K562 (cell line): ENCODE data around the gene NUP210. TPM values are rescaled to one million over a fixed set of nuclear protein-coding genes. Genes with fewer than 3 reads are reported as not detected.

Source experiments
- ATAC-seq: fragments of 200-7000 bp; cut with Tn5 transposase; 3 replicates; pipeline ENCODE4 v1.9.1; 2020; ENCODE audit warnings: moderate library complexity
- BruUV-seq: library from RNA; stranded (reverse); fragments of 400-500 nt; replicated peaks from 2 replicates; lab custom pipeline; 2021; lab: Mats Ljungman, UMichigan
- CTCF ChIA-PET: fragments of 300-600 bp; formaldehyde crosslinking; extraction: SDS; loops from one replicate; lab custom pipeline; 2021; ENCODE audit warnings: low intra/inter-chr PET ratio; lab: Yijun Ruan, JAX
- POLR2A ChIA-PET: fragments of 300-600, 350-650 bp; sonication (Branson Sonifier 250); formaldehyde crosslinking; extraction: SDS; loops from one replicate; lab custom pipeline; 2021; ENCODE audit warnings: antibody characterized with exemption, inconsistent platforms; lab: Yijun Ruan, JAX
- DNase-seq, 4 experiments: peaks; one replicate each; pipeline versions ENCODE4 v3.0.0 to v3.0.0-alpha.2; 2011 to 2018; ENCODE audit warnings: low spot score in 3 of 4, mixed read lengths in 3 of 4; ENCODE audit errors: extremely low read depth in 1 of 4
- FAIRE-seq: peaks from 2 replicates; lab custom pipeline; 2011; peaks lifted over from hg19 to GRCh38; lab: Jason Lieb, UNC
- H2AFZ ChIP-seq: 2 replicates; pipeline ENCODE4 v1.6.0; 2011; ENCODE audit warnings: low read depth, low read length, control low read depth, inconsistent platforms
- H3K27ac ChIP-seq: fragments of 200-600 bp; 3 replicates; pipeline ENCODE4 v1.8.0; 2011; ENCODE audit warnings: low read depth, mild to moderate bottlenecking, control low read depth, inconsistent platforms, low read length, moderate library complexity, mixed read lengths; ENCODE audit errors: extremely low read depth
- H3K27me3 ChIP-seq, 2 experiments: fragments of 300-600 bp in 1 of 2; 2 replicates in 1 of 2; 3 replicates in 1 of 2; pipeline versions ENCODE4 v1.6.0 to v1.8.0; 2011; ENCODE audit warnings: inconsistent platforms in 2 of 2, low read length in 2 of 2, mild to moderate bottlenecking in 1 of 2, mixed read lengths in 1 of 2, moderate library complexity in 1 of 2; ENCODE audit not compliant: control insufficient read depth in 2 of 2, insufficient read depth in 2 of 2
- H3K36me3 ChIP-seq: fragments of 300-600 bp; 3 replicates; pipeline ENCODE4 v1.8.0; 2011; ENCODE audit warnings: mild to moderate bottlenecking, low read length, inconsistent platforms; ENCODE audit not compliant: control insufficient read depth, insufficient read depth
- H3K4me1 ChIP-seq, 2 experiments: fragments of 200-600 bp in 1 of 2; replicated peaks in 1 of 2; 2 replicates in 1 of 2; 3 replicates in 1 of 2; pipeline versions ENCODE4 v1.5.1 to v1.8.0; 2011; ENCODE audit warnings: inconsistent platforms in 2 of 2, low read length in 2 of 2, mild to moderate bottlenecking in 1 of 2, mixed read lengths in 1 of 2, moderate library complexity in 1 of 2; ENCODE audit not compliant: control insufficient read depth in 2 of 2, insufficient read depth in 2 of 2
- H3K4me2 ChIP-seq: 2 replicates; pipeline ENCODE4 v1.6.1; 2011; ENCODE audit warnings: low read length, control low read depth, inconsistent platforms, mixed read lengths; ENCODE audit not compliant: insufficient read depth
- H3K4me3 ChIP-seq: fragments of 200-600 bp; sonication (generic), shearing (Covaris generic); 2 replicates; pipeline ENCODE4 v1.5.1; 2016; ENCODE audit warnings: control low read depth, inconsistent platforms
- H3K79me2 ChIP-seq: fragments of 200-600 bp; 3 replicates; pipeline ENCODE4 v1.8.0; 2011; ENCODE audit warnings: low read length, inconsistent platforms; ENCODE audit not compliant: control insufficient read depth, insufficient read depth
- H3K9ac ChIP-seq, 2 experiments: 2 replicates each; pipeline versions ENCODE4 v1.6.0 to v1.6.1; 2011; ENCODE audit warnings: low read depth in 2 of 2, low read length in 2 of 2, control low read depth in 1 of 2, inconsistent platforms in 1 of 2, mild to moderate bottlenecking in 1 of 2, mixed read lengths in 1 of 2; ENCODE audit not compliant: insufficient read depth in 1 of 2
- H3K9me1 ChIP-seq: one replicate; pipeline ENCODE4 v1.6.0; 2011; ENCODE audit warnings: inconsistent platforms, mild to moderate bottlenecking, low read length, moderate library complexity; ENCODE audit not compliant: control insufficient read depth, insufficient read depth
- H3K9me3 ChIP-seq: replicated peaks from 2 replicates; pipeline ENCODE4 v1.5.1; 2011; ENCODE audit warnings: low read depth, low read length, inconsistent platforms; ENCODE audit not compliant: control insufficient read depth, insufficient read depth
- H4K20me1 ChIP-seq: replicated peaks from 2 replicates; pipeline ENCODE4 v1.6.1; 2011; ENCODE audit warnings: low read length, inconsistent platforms, mixed read lengths; ENCODE audit not compliant: control insufficient read depth, insufficient read depth
- NFYB ChIP-seq: IDR thresholded peaks from 2 replicates; pipeline ENCODE4 v1.6.1; 2011; ENCODE audit warnings: mild to moderate bottlenecking, moderate library complexity; ENCODE audit not compliant: insufficient read length; ENCODE audit errors: extremely low read depth
- RUNX1 ChIP-seq: sonication (generic); IDR thresholded peaks from 2 replicates; pipeline ENCODE4 v1.6.1; 2016; ENCODE audit warnings: antibody characterized with exemption, low read depth
- WGBS: fragments of 100-300 bp; shearing (Covaris generic); methylation state at CpG from one replicate; pipeline ENCODE4 v1.1.6; 2016; ENCODE audit warnings: low coverage, mixed read lengths; ENCODE audit not compliant: insufficient coverage; ENCODE audit errors: missing lambda C conversion rate; 5-methylcytosine and 5-hydroxymethylcytosine counted together
- in situ Hi-C: fragments of 300-500 bp; cut with MboI; formaldehyde crosslinking; loops from 4 replicates; pipeline ENCODE4 v1.15.0; 2018; ENCODE audit warnings: inconsistent platforms, mixed read lengths
- intact Hi-C: fragments of 100-400 bp; cut with micrococcal nuclease; formaldehyde crosslinking; loops from 2 replicates; pipeline ENCODE4 v1.14.2; 2022
- polyA plus RNA-seq, 8 experiments: library from polyadenylated mRNA; depleted of rRNA in 4 of 8; stranded (reverse) in 5 of 8; unstranded in 3 of 8; fragments of >200 nt; fragmentation: Nextera tagmentation in 2 of 8; fragmentation: Illumina TruSeq in 1 of 8; extraction: Ambion mirVana in 2 of 8; extraction: Trizol in 1 of 8; gene quantifications; 2 replicates each; pipeline versions ENCODE4 v1.2.1 to v1.2.3, GENCODE V29; 2011 to 2014; ENCODE audit warnings: inconsistent platforms in 1 of 8, missing spikeins in 1 of 8
- total RNA-seq, 7 experiments: library from RNA; depleted of rRNA in 6 of 7; stranded (reverse); fragments of >200 nt in 6 of 7; fragmentation: Illumina TruSeq in 2 of 7; extraction: Trizol in 2 of 7; gene quantifications; 2 replicates each; pipeline versions ENCODE4 v1.2.1 to v1.2.3, GENCODE V29; 2011 to 2021; ENCODE audit warnings: low replicate concordance in 1 of 7
- TF ChIP-seq, protein P1 (sequence below): fragments of 450-650 bp; IDR thresholded peaks from 2 replicates; pipeline ENCODE4 v1.6.1; 2018; ENCODE audit not compliant: partially characterized antibody

The NUP210 gene
- total and polyA plus RNA-seq, 9 of the 15 experiments (the other 6 are each of a cell fraction or from before 2014, with no cell fraction given): 1.2 to 138 (median 44.0) TPM

- Histone ChIP-seq H4K20me1 (peaks cover 8% of the 10 kb centered on the region; the same call in 1 of the 2 replicates), H2AFZ (no peak overlapping the region), H3K4me2 (no peak overlapping the region), H3K27me3 (peaks cover 21 to 66% of the 10 kb centered on the region in 2 experiments), H3K4me3 (no peak overlapping the region), H3K27ac (no peak overlapping the region), H3K36me3 (no peaks in the 10 kb centered on the region), H3K9ac (no peak overlapping the region), H3K79me2 (no peaks in the 10 kb centered on the region), H3K9me1 (no peaks in the 10 kb centered on the region), H3K9me3 (no peaks in the 10 kb centered on the region), H3K4me1 (peaks cover 0 to 4% of the 10 kb centered on the region in 2 experiments; a peak in 2 of 5 replicates)
- POLR2A ChIA-PET: no interaction called here
- WGBS: 3% methylated on average over 5 of the region's 5 CpGs
- peak in 1 of 4 experiments; percentile 66 for DNase-seq
- CTCF ChIA-PET: no interaction called here
- intact Hi-C loops (no loop called here), in situ Hi-C loops (no loop called here)
- peak; percentile 74 for ATAC-seq
- no TSS peak for BruUV-seq
- TF ChIP-seq, protein P1, sequence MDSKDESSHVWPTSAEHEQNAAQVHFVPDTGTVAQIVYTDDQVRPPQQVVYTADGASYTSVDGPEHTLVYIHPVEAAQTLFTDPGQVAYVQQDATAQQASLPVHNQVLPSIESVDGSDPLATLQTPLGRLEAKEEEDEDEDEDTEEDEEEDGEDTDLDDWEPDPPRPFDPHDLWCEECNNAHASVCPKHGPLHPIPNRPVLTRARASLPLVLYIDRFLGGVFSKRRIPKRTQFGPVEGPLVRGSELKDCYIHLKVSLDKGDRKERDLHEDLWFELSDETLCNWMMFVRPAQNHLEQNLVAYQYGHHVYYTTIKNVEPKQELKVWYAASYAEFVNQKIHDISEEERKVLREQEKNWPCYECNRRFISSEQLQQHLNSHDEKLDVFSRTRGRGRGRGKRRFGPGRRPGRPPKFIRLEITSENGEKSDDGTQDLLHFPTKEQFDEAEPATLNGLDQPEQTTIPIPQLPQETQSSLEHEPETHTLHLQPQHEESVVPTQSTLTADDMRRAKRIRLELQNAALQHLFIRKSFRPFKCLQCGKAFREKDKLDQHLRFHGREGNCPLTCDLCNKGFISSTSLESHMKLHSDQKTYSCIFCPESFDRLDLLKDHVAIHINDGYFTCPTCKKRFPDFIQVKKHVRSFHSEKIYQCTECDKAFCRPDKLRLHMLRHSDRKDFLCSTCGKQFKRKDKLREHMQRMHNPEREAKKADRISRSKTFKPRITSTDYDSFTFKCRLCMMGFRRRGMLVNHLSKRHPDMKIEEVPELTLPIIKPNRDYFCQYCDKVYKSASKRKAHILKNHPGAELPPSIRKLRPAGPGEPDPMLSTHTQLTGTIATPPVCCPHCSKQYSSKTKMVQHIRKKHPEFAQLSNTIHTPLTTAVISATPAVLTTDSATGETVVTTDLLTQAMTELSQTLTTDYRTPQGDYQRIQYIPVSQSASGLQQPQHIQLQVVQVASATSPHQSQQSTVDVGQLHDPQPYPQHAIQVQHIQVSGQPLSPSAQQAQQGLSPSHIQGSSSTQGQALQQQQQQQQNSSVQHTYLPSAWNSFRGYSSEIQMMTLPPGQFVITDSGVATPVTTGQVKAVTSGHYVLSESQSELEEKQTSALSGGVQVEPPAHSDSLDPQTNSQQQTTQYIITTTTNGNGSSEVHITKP: peak; percentile 28
- peak; percentile 59 for TF ChIP-seq NFYB
- no peak for TF ChIP-seq RUNX1
- FAIRE-seq: peak; percentile 70
These were observed 150.3 kb downstream of the NUP210 start for GRCh38 chr3:13269711-13270378.
